Gastrocnemius medialis (tissue), 4 donors: ENCODE measurements around the gene HOXB1.

Source experiments
- CTCF ChIP-seq, 5 experiments: fragments of 450-650 bp in 3 of 5; fragments of 200-600 bp in 2 of 5; sonication (generic) in 2 of 5; IDR thresholded peaks in 4 of 5; conservative IDR thresholded peaks in 1 of 5; 1 replicate in 4 of 5; 2 replicates in 1 of 5; pipeline ENCODE4 v1.5.1; 2016 to 2019; ENCODE audit warnings: antibody characterized with exemption in 5 of 5, mild to moderate bottlenecking in 3 of 5, moderate library complexity in 3 of 5
- POLR2A ChIP-seq, 2 donors: fragments of 450-650 bp; IDR thresholded peaks; one replicate each; pipeline ENCODE4 v1.6.1; 2017; ENCODE audit warnings: antibody characterized with exemption in 2 of 2, mild to moderate bottlenecking in 2 of 2, moderate library complexity in 2 of 2

- TF ChIP-seq CTCF (IDR thresholded peaks at IDR 0.05 in 4 of 5, conservative IDR thresholded peaks at IDR 0.05 in 1 of 5) (no peak), POLR2A (IDR thresholded peaks at IDR 0.05) (no peak)
These were observed 33.0 kb upstream of the HOXB1 start for GRCh38 chr17:48563867-48564187.
